Measurements from ENCODE around the gene COQ3. TPM values are rescaled to one million over a fixed set of nuclear protein-coding genes. Genes with fewer than 3 reads are reported as not detected.

COQ3 gene
- total RNA-seq, 1 donor from 2014 or later: 4.8 TPM

GRCh38 chr6:99427988-99428387, 34.0 kb upstream of the COQ3 start:
- Mint-ChIP-seq H3K27ac (ENCODE audit: unreplicated experiment) (no peak overlapping the region), H3K4me1 (ENCODE audit: unreplicated experiment) (peaks cover 34% of the 10 kb centered on the region), H3K27me3 (ENCODE audit: unreplicated experiment) (no peaks in the 10 kb centered on the region)

GRCh38 chr6:99426451-99426757, 32.4 kb upstream of the COQ3 start:
- DNase-seq (ENCODE audit: extremely low spot score, unreplicated experiment): no peak
- H3K4me3 Mint-ChIP-seq (ENCODE audit: unreplicated experiment): peak overlapping the region; percentile 89
- TF ChIP-seq CTCF (IDR thresholded peaks at IDR 0.05): no peak
- H3K27ac Mint-ChIP-seq (ENCODE audit: unreplicated experiment): peak overlapping the region; percentile 99
- H3K9me3 Mint-ChIP-seq (ENCODE audit: unreplicated experiment): no peaks in the 10 kb centered on the region
- H3K36me3 Mint-ChIP-seq (ENCODE audit: unreplicated experiment): peaks cover 7% of the 10 kb centered on the region
- H3K4me1 Mint-ChIP-seq (ENCODE audit: unreplicated experiment): peaks cover 43% of the 10 kb centered on the region
- no peaks in the 10 kb centered on the region for H3K27me3 Mint-ChIP-seq (ENCODE audit: unreplicated experiment)

More at GRCh38 chr6:99427988-99428387, 34.0 kb upstream of the COQ3 start:
- TF ChIP-seq CTCF (IDR thresholded peaks at IDR 0.05): no peak
- no peaks in the 10 kb centered on the region for H3K9me3 Mint-ChIP-seq (ENCODE audit: unreplicated experiment)
- no peak for DNase-seq (ENCODE audit: extremely low spot score, unreplicated experiment)
- peaks cover 6% of the 10 kb centered on the region for H3K36me3 Mint-ChIP-seq (ENCODE audit: unreplicated experiment)
- no peak overlapping the region for H3K4me3 Mint-ChIP-seq (ENCODE audit: unreplicated experiment)

- peak; percentile 61 for TF ChIP-seq CTCF (IDR thresholded peaks at IDR 0.05)
- Mint-ChIP-seq H3K27me3 (ENCODE audit: unreplicated experiment) (no peaks in the 10 kb centered on the region), H3K4me3 (ENCODE audit: unreplicated experiment) (peak overlapping the region; percentile 89), H3K27ac (ENCODE audit: unreplicated experiment) (peak overlapping the region; percentile 99), H3K36me3 (ENCODE audit: unreplicated experiment) (peaks cover 7% of the 10 kb centered on the region), H3K9me3 (ENCODE audit: unreplicated experiment) (no peaks in the 10 kb centered on the region), H3K4me1 (ENCODE audit: unreplicated experiment) (peaks cover 48% of the 10 kb centered on the region)
- DNase-seq (ENCODE audit: extremely low spot score, unreplicated experiment): peak; percentile 89
Observed at GRCh38 chr6:99425647-99426450, 31.9 kb upstream of the COQ3 start.

- H3K27me3 Mint-ChIP-seq (ENCODE audit: unreplicated experiment): no peaks in the 10 kb centered on the region
- DNase-seq (ENCODE audit: extremely low spot score, unreplicated experiment): peak; percentile 96
- peaks cover 52% of the 10 kb centered on the region for H3K4me1 Mint-ChIP-seq (ENCODE audit: unreplicated experiment)
- H3K36me3 Mint-ChIP-seq (ENCODE audit: unreplicated experiment): peaks cover 4% of the 10 kb centered on the region
- no peak for TF ChIP-seq CTCF (IDR thresholded peaks at IDR 0.05)
- no peaks in the 10 kb centered on the region for H3K9me3 Mint-ChIP-seq (ENCODE audit: unreplicated experiment)
- peak within 1 kb of the TSS; percentile 99 for H3K27ac Mint-ChIP-seq (ENCODE audit: unreplicated experiment)
- peak within 1 kb of the TSS; percentile 89 for H3K4me3 Mint-ChIP-seq (ENCODE audit: unreplicated experiment)
Observed at GRCh38 chr6:99424761-99425646, 31.0 kb upstream of the COQ3 start, which contains the start of gene PNISR. Gene PNISR, minus strand, starts transcription at chr6:99425308. Its CDS starts 10,649 bp downstream, at chr6:99414659.

GRCh38 chr6:99424022-99424421, 30.0 kb upstream of the COQ3 start:
- peak overlapping the region; percentile 99 for H3K27ac Mint-ChIP-seq (ENCODE audit: unreplicated experiment)
- peaks cover 52% of the 10 kb centered on the region for H3K4me1 Mint-ChIP-seq (ENCODE audit: unreplicated experiment)

More at GRCh38 chr6:99424022-99424421, 30.0 kb upstream of the COQ3 start:
- DNase-seq (ENCODE audit: extremely low spot score, unreplicated experiment): no peak
- no peak for TF ChIP-seq CTCF (IDR thresholded peaks at IDR 0.05)
- peak overlapping the region; percentile 89 for H3K4me3 Mint-ChIP-seq (ENCODE audit: unreplicated experiment)
- H3K27me3 Mint-ChIP-seq (ENCODE audit: unreplicated experiment): no peaks in the 10 kb centered on the region
- peaks cover 4% of the 10 kb centered on the region for H3K36me3 Mint-ChIP-seq (ENCODE audit: unreplicated experiment)
- no peaks in the 10 kb centered on the region for H3K9me3 Mint-ChIP-seq (ENCODE audit: unreplicated experiment)

Data from osteocyte (in vitro differentiated cells).